ENCODE data around the gene TRAT1.
"Not testable (repeated sequence)": the region's sequence is repeated elsewhere in the genome, so short reads cannot be mapped to it uniquely, and the experiment has no call there.

TRAT1 gene

GRCh38 chr3:108822123-108822897 is at the start of gene TRAT1:
Gene TRAT1 (plus strand): TSS chr3:108822786. CDS start chr3:108822928, 142 bp downstream.
- FAIRE-seq: no peak

DNA sequence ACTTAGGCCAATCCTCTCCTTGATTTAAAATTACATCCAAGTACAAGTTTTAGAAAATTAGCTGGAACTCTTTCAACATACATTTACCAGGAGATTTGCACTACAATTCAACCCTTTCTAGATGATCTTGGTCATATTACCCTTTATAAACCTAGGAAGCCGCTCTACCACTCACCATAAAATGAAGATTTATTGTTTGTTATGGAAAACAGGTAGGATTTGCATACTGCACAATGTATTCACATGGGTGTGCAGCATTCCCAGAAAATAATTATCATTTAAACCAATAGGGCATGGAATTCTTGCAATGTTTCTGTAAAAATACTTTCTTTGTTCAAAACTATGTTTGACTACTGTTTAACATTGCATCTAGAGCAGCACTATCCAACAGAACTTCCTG is 46.9 kb upstream of the TRAT1 start:
- no peak for FAIRE-seq

DNA sequence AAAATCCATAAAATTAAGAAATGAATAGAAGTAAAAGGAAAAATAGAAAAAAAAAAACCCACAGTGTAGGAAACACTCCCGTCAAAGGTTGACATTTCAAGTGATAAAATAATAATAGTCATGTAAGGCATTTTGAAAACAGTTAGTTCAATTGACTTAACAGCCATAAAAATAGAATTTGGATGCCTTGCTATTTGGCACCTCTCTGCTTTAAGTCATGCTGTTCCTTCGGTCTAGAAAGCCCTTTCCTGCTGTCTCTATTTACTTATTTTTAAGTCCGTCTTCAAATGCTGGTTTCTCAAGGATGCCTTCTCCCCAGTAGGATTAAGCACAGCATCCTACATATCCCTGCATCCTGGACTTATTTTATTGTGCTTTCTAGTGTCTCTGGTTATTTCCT is 43.1 kb upstream of the TRAT1 start:
- FAIRE-seq: no peak

DNA sequence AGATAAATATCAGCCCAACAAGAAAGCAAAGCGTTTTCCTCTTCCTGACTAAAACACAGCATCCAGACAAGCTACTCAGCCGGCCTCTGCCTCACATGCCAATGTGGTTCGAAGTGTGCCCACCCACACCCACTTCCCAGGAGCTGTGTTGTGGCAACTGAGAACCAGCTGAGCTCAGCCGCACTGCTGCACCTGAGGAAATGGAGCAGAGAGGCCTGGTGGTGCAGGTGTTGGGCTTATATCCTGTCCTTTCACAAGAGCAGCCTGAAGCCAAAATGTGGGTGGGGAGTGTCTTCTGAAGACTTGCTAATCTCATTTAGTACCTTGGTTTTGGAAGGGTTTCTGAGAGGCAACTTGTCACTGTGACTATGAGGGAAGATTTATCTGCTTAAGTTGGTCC is 42.4 kb upstream of the TRAT1 start:
- FAIRE-seq: no peak

- FAIRE-seq: no peak
Observed at GRCh38 chr3:108791473-108791872, 31.1 kb upstream of the TRAT1 start.

GRCh38 chr3:108804437-108804836 is 18.1 kb upstream of the TRAT1 start:
- no peak for FAIRE-seq

DNA sequence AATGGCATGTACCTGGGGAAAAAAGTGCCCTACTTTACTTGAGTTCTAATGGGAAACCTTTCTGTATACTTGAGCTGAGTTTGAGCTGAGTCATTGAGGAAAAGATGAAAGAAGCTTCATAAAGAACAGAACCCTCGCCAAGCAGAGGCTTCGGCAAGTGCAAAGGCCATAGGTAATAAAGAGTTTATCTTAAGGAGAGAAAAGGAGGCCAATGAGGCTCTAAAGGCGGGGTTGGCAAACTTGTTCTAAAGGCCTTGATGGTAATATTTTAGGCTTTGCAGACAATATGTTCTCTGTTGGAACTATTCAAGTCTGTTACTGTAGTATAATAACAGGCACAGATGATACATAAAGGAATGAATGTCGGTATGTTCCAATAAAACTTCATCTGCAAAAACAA is 17.6 kb upstream of the TRAT1 start:
- FAIRE-seq: no peak

DNA sequence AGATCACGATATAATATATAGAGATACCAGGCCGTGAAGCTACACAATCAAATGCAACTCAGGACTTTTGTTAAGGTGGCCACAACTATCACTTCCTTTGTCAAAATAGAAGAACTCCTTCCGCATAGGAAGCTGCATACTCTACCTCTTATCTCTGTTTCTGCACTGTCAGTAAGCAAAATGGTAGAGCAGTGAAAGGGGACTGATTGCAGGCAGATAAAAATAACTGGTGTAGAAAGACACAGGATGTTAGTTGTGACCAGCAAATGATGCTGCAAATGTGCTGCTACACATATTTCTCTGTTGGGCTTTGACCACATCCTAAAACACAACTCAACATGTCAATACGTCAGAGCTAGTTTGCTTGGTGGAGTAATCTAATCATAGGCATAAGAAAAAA is 16.3 kb upstream of the TRAT1 start:
- FAIRE-seq: no peak

- no peak for FAIRE-seq
Observed at GRCh38 chr3:108818404-108818803, 4.2 kb upstream of the TRAT1 start.

DNA sequence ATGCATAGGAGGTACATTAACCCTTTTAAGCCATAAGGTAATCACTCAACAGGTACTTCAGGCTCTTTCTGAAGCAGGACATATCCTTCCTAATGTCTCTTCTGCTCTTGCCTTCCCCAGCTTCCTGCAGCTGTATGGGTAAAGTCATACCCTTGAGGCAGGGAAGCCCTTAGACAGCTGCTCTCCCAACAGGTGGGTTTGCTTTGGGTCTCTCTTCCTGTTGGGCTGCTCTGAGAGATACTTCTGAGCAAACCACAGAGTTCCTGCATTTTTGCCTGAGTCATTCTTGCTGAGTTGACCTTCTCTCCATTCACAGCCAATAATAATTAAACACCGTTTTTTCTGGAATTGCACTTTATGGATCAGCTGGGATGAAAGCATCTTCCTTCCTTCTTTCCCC is 2.0 kb upstream of the TRAT1 start:
- no peak for FAIRE-seq

DNA sequence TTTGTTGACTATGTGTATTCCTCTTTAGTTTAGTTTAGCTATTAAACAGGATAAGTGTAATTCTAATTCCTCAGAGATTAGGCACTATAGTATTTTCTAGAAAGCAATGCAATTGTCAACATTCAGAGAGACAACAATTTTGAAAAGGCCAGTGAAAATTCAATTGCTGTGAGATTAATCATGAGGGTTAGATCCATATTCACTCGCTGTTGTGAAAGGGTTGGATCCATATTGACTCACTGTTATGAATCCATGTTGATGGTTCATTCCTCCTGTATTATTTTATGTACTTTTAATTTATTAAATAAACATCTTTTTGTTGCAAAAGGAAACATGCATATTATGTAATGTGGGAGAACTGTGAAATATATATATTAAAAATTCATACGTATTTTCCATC is 641 bp downstream of the TRAT1 start:
- FAIRE-seq: no peak

GRCh38 chr3:108823803-108824202 is 1.2 kb downstream of the TRAT1 start:
- FAIRE-seq: not testable (repeated sequence)

GRCh38 chr3:108826309-108827187 is 4.0 kb downstream of the TRAT1 start:
- no peak for FAIRE-seq

DNA sequence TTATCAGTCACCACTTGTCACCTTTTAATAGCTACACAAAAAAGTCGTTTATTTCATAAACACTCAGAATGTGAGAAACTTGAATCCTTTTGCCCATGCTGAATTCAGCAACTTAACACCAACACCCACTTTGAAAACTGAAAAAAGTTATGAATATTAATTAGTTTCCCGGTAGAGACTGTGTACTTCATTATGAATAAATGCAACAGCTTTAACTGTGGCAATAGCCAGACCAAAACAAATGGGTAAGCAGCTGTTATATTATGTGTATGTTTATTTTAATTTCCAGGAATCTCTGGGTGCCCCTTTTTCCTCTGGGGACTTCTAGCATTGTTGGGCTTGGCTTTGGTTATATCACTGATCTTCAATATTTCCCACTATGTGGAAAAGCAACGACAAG is 7.8 kb downstream of the TRAT1 start:
- no peak for FAIRE-seq

DNA sequence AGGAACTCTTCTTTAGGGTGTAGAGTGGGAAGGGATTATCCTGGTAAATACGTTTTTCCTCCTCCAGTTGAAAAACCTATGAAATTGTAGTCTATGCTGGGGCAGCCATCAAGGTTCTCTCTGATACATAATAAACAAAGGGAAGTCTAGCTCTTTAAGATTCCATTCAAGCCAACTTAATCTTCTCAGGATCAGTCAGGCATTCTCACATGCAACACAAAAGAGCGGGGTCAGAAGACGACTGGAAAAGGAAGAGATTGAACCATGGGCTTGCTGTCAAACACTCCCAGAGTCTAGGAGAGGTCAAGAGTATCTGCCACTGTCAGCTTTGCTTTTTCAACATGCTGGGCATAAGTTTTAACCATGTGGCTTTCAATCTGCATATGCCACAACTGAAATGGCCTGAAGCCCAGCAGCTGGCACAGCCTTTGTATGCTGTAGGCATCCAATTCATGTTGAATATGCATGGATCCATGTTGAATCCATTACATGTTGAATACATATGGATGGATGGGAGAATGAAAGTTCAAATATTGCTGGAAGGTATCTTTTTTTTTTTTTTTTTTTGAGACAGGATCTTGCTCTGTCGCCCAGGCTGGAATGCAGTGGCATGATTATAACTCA is 8.5 kb downstream of the TRAT1 start:
- FAIRE-seq: no peak

DNA sequence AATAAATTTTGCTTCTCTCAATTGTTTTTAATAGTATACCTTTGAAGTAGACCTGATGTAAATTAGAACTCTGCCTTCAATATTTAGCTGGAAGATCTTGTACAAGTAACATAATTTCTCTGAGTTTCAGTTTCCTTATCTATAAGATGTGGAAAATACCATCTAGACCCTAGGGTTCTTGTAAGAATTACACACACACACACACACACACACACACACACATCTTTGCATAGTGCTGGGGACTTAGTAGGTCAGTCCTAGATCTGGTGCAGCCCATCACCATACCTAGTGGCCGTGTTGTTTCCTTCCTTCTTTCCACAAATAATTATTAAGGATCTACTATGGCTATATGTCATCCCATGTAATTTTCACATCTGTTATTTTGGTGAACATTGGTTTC is 11.0 kb downstream of the TRAT1 start:
- FAIRE-seq: no peak

- FAIRE-seq: no peak
Observed at GRCh38 chr3:108834551-108834950, 12.0 kb downstream of the TRAT1 start.

GRCh38 chr3:108835101-108835500 is 12.5 kb downstream of the TRAT1 start:
- no peak for FAIRE-seq

- FAIRE-seq: no peak
Observed at GRCh38 chr3:108838436-108838835, 15.8 kb downstream of the TRAT1 start.

DNA sequence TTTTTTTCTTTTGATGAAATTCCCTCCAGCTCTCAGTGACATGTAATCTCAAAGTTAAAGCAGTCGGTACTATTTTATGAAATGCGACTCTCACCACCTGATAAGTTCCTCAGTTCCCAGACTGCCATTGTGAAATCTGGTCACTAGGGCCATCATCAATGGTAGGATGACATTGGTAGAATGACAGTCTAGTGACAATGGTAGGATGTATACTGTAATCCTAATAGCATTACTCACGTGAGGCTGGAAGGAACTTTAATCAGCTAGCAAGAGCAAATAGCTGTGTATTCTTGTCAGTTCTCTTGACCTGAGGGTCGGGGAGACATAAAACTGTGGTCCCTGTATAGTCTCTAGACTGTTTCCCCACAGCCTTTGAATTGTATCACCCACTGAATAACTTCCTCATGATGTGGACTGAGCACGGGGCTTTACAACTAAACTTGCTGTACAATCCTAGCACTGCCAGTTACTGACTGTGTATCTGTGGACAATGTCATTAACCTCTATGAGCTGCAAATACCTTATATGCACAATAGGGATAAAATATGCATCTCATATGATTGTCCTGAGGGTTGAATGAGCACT is 23.2 kb downstream of the TRAT1 start:
- no peak for FAIRE-seq

- FAIRE-seq: no peak
Observed at GRCh38 chr3:108847187-108847586, 24.6 kb downstream of the TRAT1 start.

GRCh38 chr3:108849075-108849474 is 26.5 kb downstream of the TRAT1 start:
- FAIRE-seq: no peak

DNA sequence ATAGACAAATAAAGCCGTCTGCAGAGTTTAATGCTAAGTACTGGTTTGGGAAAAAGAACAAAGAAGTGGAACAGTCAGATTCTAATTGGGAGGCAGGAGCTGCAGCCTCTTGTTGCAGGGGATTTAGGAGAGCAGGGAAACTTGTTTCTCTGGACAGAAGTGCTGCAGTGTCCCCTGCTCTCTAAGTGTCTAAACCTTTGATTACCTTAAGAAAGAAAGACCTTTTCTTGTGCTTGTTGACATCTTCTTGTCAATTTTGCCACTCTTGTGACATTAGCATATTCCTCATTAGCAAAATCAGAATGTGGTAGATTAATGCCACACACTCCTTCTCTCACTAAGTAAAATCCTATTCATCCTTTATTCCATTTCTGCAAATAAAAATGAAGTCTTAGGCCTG is 38.8 kb downstream of the TRAT1 start:
- no peak for FAIRE-seq

Measured in endometrium (tissue), 2 donors.